Caco-2 (cell line): ENCODE measurements around the gene RNF6. TPM values are rescaled to one million over a fixed set of nuclear protein-coding genes. Genes with fewer than 3 reads are reported as not detected.

Source experiments
- BruUV-seq: library from RNA; stranded (reverse); fragments of 400-500 nt; replicated peaks from 2 replicates; lab custom pipeline; 2021; lab: Mats Ljungman, UMichigan
- CTCF ChIA-PET: fragments of 300-600 bp; sonication (Branson Sonifier 250); formaldehyde crosslinking; loops from one replicate; lab custom pipeline; 2022; ENCODE audit warnings: antibody characterized with exemption; lab: Charles Lee
- POLR2A ChIA-PET: fragments of 300-600 bp; sonication (Branson Sonifier 250); formaldehyde crosslinking; loops from one replicate; lab custom pipeline; 2022; ENCODE audit warnings: antibody characterized with exemption; lab: Charles Lee
- DNase-seq, 2 experiments: peaks; one replicate each; pipeline versions ENCODE4 v3.0.0 to v3.0.0-alpha.2; 2020 to 2022
- H3K27me3 ChIP-seq: replicated peaks from 2 replicates; pipeline ENCODE4 v1.6.0; 2011; ENCODE audit warnings: low read length; ENCODE audit not compliant: control insufficient read depth, insufficient read depth
- H3K36me3 ChIP-seq: 2 replicates; pipeline ENCODE4 v1.5.1; 2011; ENCODE audit warnings: low read length; ENCODE audit not compliant: control insufficient read depth, insufficient read depth
- H3K4me1 ChIP-seq: fragments of 250-450 bp; sonication (Bioruptor Pico); 2 replicates; pipeline ENCODE4 v1.5.1; 2020; ENCODE audit warnings: mild to moderate bottlenecking
- H3K4me3 ChIP-seq: 2 replicates; pipeline ENCODE4 v1.5.1; 2011; ENCODE audit warnings: low read depth, mild to moderate bottlenecking, control low read depth, low read length
- H3K9me3 ChIP-seq: fragments of 250-450 bp; sonication (Bioruptor Pico); 2 replicates; pipeline ENCODE4 v1.5.1; 2020; ENCODE audit warnings: mild to moderate bottlenecking, moderate library complexity
- H3K27ac Mint-ChIP-seq: one replicate; pipeline ENCODE4 v1.8.0; 2022; ENCODE audit warnings: mixed read lengths; ENCODE audit not compliant: unreplicated experiment
- H3K27me3 Mint-ChIP-seq: one replicate; pipeline ENCODE4 v1.8.0; 2022; ENCODE audit warnings: mixed read lengths; ENCODE audit not compliant: insufficient read depth, unreplicated experiment
- H3K36me3 Mint-ChIP-seq: one replicate; pipeline ENCODE4 v1.8.0; 2022; ENCODE audit warnings: mild to moderate bottlenecking, mixed read lengths; ENCODE audit not compliant: insufficient read depth, unreplicated experiment
- H3K4me1 Mint-ChIP-seq: one replicate; pipeline ENCODE4 v1.8.0; 2022; ENCODE audit warnings: low read depth, mixed read lengths; ENCODE audit not compliant: unreplicated experiment
- H3K4me3 Mint-ChIP-seq: one replicate; pipeline ENCODE4 v1.8.0; 2022; ENCODE audit warnings: mild to moderate bottlenecking, moderate library complexity, mixed read lengths; ENCODE audit not compliant: unreplicated experiment
- H3K9me3 Mint-ChIP-seq: one replicate; pipeline ENCODE4 v1.8.0; 2022; ENCODE audit warnings: mixed read lengths; ENCODE audit not compliant: unreplicated experiment
- CTCF ChIP-seq, 2 experiments: fragments of 200-600 bp in 1 of 2; IDR thresholded peaks; 1 replicate in 1 of 2; 2 replicates in 1 of 2; pipeline versions ENCODE4 v1.5.1 to v1.8.0; 2011 to 2022; ENCODE audit warnings: antibody characterized with exemption in 1 of 2, control low read depth in 1 of 2, inconsistent platforms in 1 of 2, low read depth in 1 of 2, low read length in 1 of 2, mild to moderate bottlenecking in 1 of 2, moderate library complexity in 1 of 2; ENCODE audit not compliant: insufficient read depth in 1 of 2, severe bottlenecking in 1 of 2, unreplicated experiment in 1 of 2
- intact Hi-C: fragments of 100-400 bp; cut with micrococcal nuclease; formaldehyde crosslinking; loops from one replicate; pipeline ENCODE4 v1.10.0; 2022; ENCODE audit not compliant: unreplicated experiment
- total RNA-seq: library from RNA; stranded (reverse); gene quantifications from 2 replicates; pipeline ENCODE4 v1.2.3, GENCODE V29; 2022

The RNF6 gene
- total RNA-seq, 1 experiment from 2014 or later, result 41.4 TPM

- H3K9me3 ChIP-seq, result no peaks in the 10 kb centered on the region
- H3K27me3 Mint-ChIP-seq, result no peaks in the 10 kb centered on the region
- no peak for DNase-seq
- intact Hi-C loops, result no loop called here
- TF ChIP-seq CTCF (IDR thresholded peaks at IDR 0.05; ENCODE audit: insufficient read depth in 1 of 2, low read depth in 1 of 2, low read length in 1 of 2, severe bottlenecking in 1 of 2, unreplicated experiment in 1 of 2), result no peak
- H3K4me1 ChIP-seq, result peaks cover 4% of the 10 kb centered on the region
- H3K4me3 ChIP-seq, result no peak overlapping the region
- peaks cover 13% of the 10 kb centered on the region for H3K36me3 Mint-ChIP-seq
- CTCF ChIA-PET, result interaction anchor here (1.4 kb wide), 1 partner anchor 41 kb away, joined by 4 read pairs; no protein-coding TSS in a partner anchor
- H3K4me1 Mint-ChIP-seq, result peaks cover 11% of the 10 kb centered on the region
- H3K36me3 ChIP-seq, result no peaks in the 10 kb centered on the region
- H3K27me3 ChIP-seq, result no peaks in the 10 kb centered on the region
- BruUV-seq, result no TSS peak
- H3K9me3 Mint-ChIP-seq, result no peaks in the 10 kb centered on the region
- POLR2A ChIA-PET, result no interaction called here
- no peak overlapping the region for H3K4me3 Mint-ChIP-seq
- no peak overlapping the region for H3K27ac Mint-ChIP-seq
Measured at GRCh38 chr13:26225896-26226617, 3.9 kb upstream of the RNF6 start.

- ChIA-PET CTCF (interaction anchor here (0.6 to 1.5 kb wide), 3 partner anchors 36 to 280 kb away, joined by 3 to 4 read pairs (median 3); no protein-coding TSS in a partner anchor), POLR2A (interaction anchor here (0.5 to 1.6 kb wide), 3 partner anchors 10 to 171 kb away, joined by 3 to 5 read pairs (median 3); no protein-coding TSS in a partner anchor)
- no peak for DNase-seq
- intact Hi-C loops, result no loop called here
- no peak for TF ChIP-seq CTCF (IDR thresholded peaks at IDR 0.05; ENCODE audit: insufficient read depth in 1 of 2, low read depth in 1 of 2, low read length in 1 of 2, severe bottlenecking in 1 of 2, unreplicated experiment in 1 of 2)
- H3K4me3 ChIP-seq, result peak overlapping the region; percentile 79
- H3K9me3 Mint-ChIP-seq, result no peaks in the 10 kb centered on the region
- H3K4me1 ChIP-seq, result peaks cover 8% of the 10 kb centered on the region
- no peaks in the 10 kb centered on the region for H3K27me3 Mint-ChIP-seq
- H3K27me3 ChIP-seq, result no peaks in the 10 kb centered on the region
- peaks cover 26% of the 10 kb centered on the region for H3K36me3 Mint-ChIP-seq
- peak overlapping the region; percentile 94 for H3K27ac Mint-ChIP-seq
- H3K36me3 ChIP-seq, result no peaks in the 10 kb centered on the region; the same call in none of the 2 replicates
- no peaks in the 10 kb centered on the region for H3K9me3 ChIP-seq
- H3K4me3 Mint-ChIP-seq, result peak overlapping the region; percentile 95
- H3K4me1 Mint-ChIP-seq, result peaks cover 11% of the 10 kb centered on the region
- no TSS peak for BruUV-seq
Measured at GRCh38 chr13:26222520-26223046, 469 bp upstream of the RNF6 start.

GRCh38 chr13:26221399-26221720 is 754 bp downstream of the RNF6 start:
- TF ChIP-seq CTCF (IDR thresholded peaks at IDR 0.05; ENCODE audit: insufficient read depth in 1 of 2, low read depth in 1 of 2, low read length in 1 of 2, severe bottlenecking in 1 of 2, unreplicated experiment in 1 of 2), result no peak
- H3K9me3 ChIP-seq, result no peaks in the 10 kb centered on the region
- Mint-ChIP-seq H3K27ac (peak overlapping the region; percentile 94), H3K4me3 (peak overlapping the region; percentile 95), H3K36me3 (peaks cover 26% of the 10 kb centered on the region), H3K9me3 (no peaks in the 10 kb centered on the region), H3K27me3 (no peaks in the 10 kb centered on the region), H3K4me1 (peaks cover 11% of the 10 kb centered on the region)
- intact Hi-C loops, result loop anchor here (1.0 kb wide), 3 partner anchors 32 to 60 kb away; no protein-coding TSS in a partner anchor
- ChIA-PET CTCF (interaction anchor here (0.6 to 1.5 kb wide), 2 partner anchors 60 to 204 kb away, joined by 3 to 4 read pairs; no protein-coding TSS in a partner anchor), POLR2A (interaction anchor here (1.6 kb wide), 1 partner anchor 35 kb away, joined by 5 read pairs; no protein-coding TSS in a partner anchor)
- BruUV-seq, result no TSS peak
- peaks cover 8% of the 10 kb centered on the region for H3K4me1 ChIP-seq
- H3K27me3 ChIP-seq, result no peaks in the 10 kb centered on the region
- H3K36me3 ChIP-seq, result peaks cover 3% of the 10 kb centered on the region
- DNase-seq, result no peak
- H3K4me3 ChIP-seq, result peak overlapping the region; percentile 79
